Measurements from ENCODE around the gene ANGPTL5.

ANGPTL5 gene

GRCh38 chr11:101867951-101868350 is 48.4 kb downstream of the ANGPTL5 start:
- TF ChIP-seq FOXP2 (optimal IDR thresholded peaks at IDR 0.05; ENCODE audit: borderline replicate concordance, extremely low read depth, extremely low read length, insufficient read depth) (no peak), POLR2AphosphoS5 (IDR thresholded peaks at IDR 0.05; ENCODE audit: low read depth, low read length) (no peak), TAF1 (IDR thresholded peaks at IDR 0.05; ENCODE audit: borderline replicate concordance, insufficient read depth, low read length) (no peak), SIN3A (IDR thresholded peaks at IDR 0.05; ENCODE audit: borderline replicate concordance, insufficient read depth, low read length) (no peak), REST (IDR thresholded peaks at IDR 0.05; ENCODE audit: insufficient read depth in 1 of 2, low read depth in 2 of 2, low read length in 2 of 2) (no peak)

- no peak for TF ChIP-seq REST (IDR thresholded peaks at IDR 0.05; ENCODE audit: insufficient read depth in 1 of 2, low read depth in 2 of 2, low read length in 2 of 2)
- no peak for TF ChIP-seq SIN3A (IDR thresholded peaks at IDR 0.05; ENCODE audit: borderline replicate concordance, insufficient read depth, low read length)
- TF ChIP-seq POLR2AphosphoS5 (IDR thresholded peaks at IDR 0.05; ENCODE audit: low read depth, low read length): no peak
- no peak for TF ChIP-seq FOXP2 (optimal IDR thresholded peaks at IDR 0.05; ENCODE audit: borderline replicate concordance, extremely low read depth, extremely low read length, insufficient read depth)
- TF ChIP-seq TAF1 (IDR thresholded peaks at IDR 0.05; ENCODE audit: borderline replicate concordance, insufficient read depth, low read length): no peak
Observed at GRCh38 chr11:101866619-101867491, 49.5 kb downstream of the ANGPTL5 start.

- TF ChIP-seq SIN3A (IDR thresholded peaks at IDR 0.05; ENCODE audit: borderline replicate concordance, insufficient read depth, low read length): no peak
Observed at GRCh38 chr11:101864098-101864497, 52.2 kb downstream of the ANGPTL5 start.

- TF ChIP-seq POLR2AphosphoS5 (IDR thresholded peaks at IDR 0.05; ENCODE audit: low read depth, low read length) (no peak), TAF1 (IDR thresholded peaks at IDR 0.05; ENCODE audit: borderline replicate concordance, insufficient read depth, low read length) (no peak), REST (IDR thresholded peaks at IDR 0.05; ENCODE audit: insufficient read depth in 1 of 2, low read depth in 2 of 2, low read length in 2 of 2) (no peak), SIN3A (IDR thresholded peaks at IDR 0.05; ENCODE audit: borderline replicate concordance, insufficient read depth, low read length) (no peak), FOXP2 (optimal IDR thresholded peaks at IDR 0.05; ENCODE audit: borderline replicate concordance, extremely low read depth, extremely low read length, insufficient read depth) (no peak)
Observed at GRCh38 chr11:101863361-101863760, 53.0 kb downstream of the ANGPTL5 start.

- no peak for TF ChIP-seq FOXP2 (optimal IDR thresholded peaks at IDR 0.05; ENCODE audit: borderline replicate concordance, extremely low read depth, extremely low read length, insufficient read depth)
- no peak for TF ChIP-seq POLR2AphosphoS5 (IDR thresholded peaks at IDR 0.05; ENCODE audit: low read depth, low read length)
- TF ChIP-seq TAF1 (IDR thresholded peaks at IDR 0.05; ENCODE audit: borderline replicate concordance, insufficient read depth, low read length): no peak
- TF ChIP-seq REST (IDR thresholded peaks at IDR 0.05; ENCODE audit: insufficient read depth in 1 of 2, low read depth in 2 of 2, low read length in 2 of 2): no peak
- no peak for TF ChIP-seq SIN3A (IDR thresholded peaks at IDR 0.05; ENCODE audit: borderline replicate concordance, insufficient read depth, low read length)
Observed at GRCh38 chr11:101862391-101863233, 53.7 kb downstream of the ANGPTL5 start.
